Heart left ventricle (tissue), 13 donors: ENCODE data around the gene SOHLH1.
"Not testable (repeated sequence)": the region's sequence is repeated elsewhere in the genome, so short reads cannot be mapped to it uniquely, and the experiment has no call there.

ENCODE experiments used
- POLR2A ChIP-seq, 2 donors: fragments of 450-650 bp; IDR thresholded peaks; one replicate each; pipeline ENCODE4 v1.6.1; 2017; ENCODE audit warnings: antibody characterized with exemption in 2 of 2, mild to moderate bottlenecking in 2 of 2, moderate library complexity in 2 of 2
- TF ChIP-seq, protein P1 (sequence below), 12 donors: fragments of 200-600 bp; sonication (generic) in 4 of 12; IDR thresholded peaks; one replicate each; pipeline versions ENCODE4 v1.5.0 to v1.8.0; 2018 to 2022; ENCODE audit warnings: antibody characterized with exemption in 12 of 12, mild to moderate bottlenecking in 5 of 12
- donor health status: ischemic (EF 13 %, LVEDD 7.1; RV severe dilation, severe dysfunction).
- donor health status: DM: no; HTN: yes; CAD: no.
- donor health status: DM: no; HTN: no; CAD: no.
- donor health status: ischemic (EF 25% LVEDD 6.9; RV normal size, moderate dysfunction).
- donor health status: ischemic (EF 25% LVEDD 5.7; RV mildly dilated, moderate dysfunction).
- donor health status: ischemic (EF 35%, LVEDD 5.7; RV mildly dilated, moderate dysfunction).
- donor health status: nonischemic (EF 11% LVEDD 7.7; RV severe dilation, severe dysfunction).
- donor health status: DM: yes; HTN: yes; CAD: no.
- donor health status: PGD.
- donor health status: ischemic (EF 29% LVEDD 5.4; RV normal size, mild dysfunction).
- donor health status: nonischemic (EF 23%, LVEDD 6.1; RV moderate dilation, normal function).

DNA sequence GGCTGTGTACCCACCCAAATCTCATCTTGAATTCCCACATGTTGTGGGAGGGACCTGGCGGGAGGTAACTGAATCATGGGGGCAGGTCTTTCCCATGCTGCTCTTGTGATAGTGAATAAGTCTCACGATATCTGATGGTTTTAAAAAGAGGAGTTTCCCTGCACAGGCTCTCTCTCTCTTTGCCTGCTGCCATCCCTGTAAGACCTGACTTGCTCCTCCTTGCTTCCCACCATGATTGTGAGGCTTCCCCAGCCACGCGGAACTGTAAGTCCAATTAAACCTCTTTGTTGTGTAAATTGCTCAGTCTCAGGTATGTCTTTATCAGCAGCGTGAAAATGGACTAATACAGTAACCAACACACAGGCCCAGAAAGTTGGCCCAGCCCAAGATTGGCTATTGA lies 30.3 kb downstream of the SOHLH1 start:
- TF ChIP-seq POLR2A (IDR thresholded peaks at IDR 0.05) = not testable (repeated sequence)
- TF ChIP-seq, protein P1, sequence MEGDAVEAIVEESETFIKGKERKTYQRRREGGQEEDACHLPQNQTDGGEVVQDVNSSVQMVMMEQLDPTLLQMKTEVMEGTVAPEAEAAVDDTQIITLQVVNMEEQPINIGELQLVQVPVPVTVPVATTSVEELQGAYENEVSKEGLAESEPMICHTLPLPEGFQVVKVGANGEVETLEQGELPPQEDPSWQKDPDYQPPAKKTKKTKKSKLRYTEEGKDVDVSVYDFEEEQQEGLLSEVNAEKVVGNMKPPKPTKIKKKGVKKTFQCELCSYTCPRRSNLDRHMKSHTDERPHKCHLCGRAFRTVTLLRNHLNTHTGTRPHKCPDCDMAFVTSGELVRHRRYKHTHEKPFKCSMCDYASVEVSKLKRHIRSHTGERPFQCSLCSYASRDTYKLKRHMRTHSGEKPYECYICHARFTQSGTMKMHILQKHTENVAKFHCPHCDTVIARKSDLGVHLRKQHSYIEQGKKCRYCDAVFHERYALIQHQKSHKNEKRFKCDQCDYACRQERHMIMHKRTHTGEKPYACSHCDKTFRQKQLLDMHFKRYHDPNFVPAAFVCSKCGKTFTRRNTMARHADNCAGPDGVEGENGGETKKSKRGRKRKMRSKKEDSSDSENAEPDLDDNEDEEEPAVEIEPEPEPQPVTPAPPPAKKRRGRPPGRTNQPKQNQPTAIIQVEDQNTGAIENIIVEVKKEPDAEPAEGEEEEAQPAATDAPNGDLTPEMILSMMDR (IDR thresholded peaks at IDR 0.05) = not testable (repeated sequence)
